SK-N-MC (cell line): ENCODE data around the gene SPTAN1.

Experiments
- EZH2 ChIP-seq: fragments of 200-600 bp; sonication (generic); IDR thresholded peaks from one replicate; pipeline ENCODE4 v1.6.1; 2017; ENCODE audit warnings: antibody characterized with exemption
- POLR2AphosphoS5 ChIP-seq: IDR thresholded peaks from 2 replicates; pipeline ENCODE4 v1.6.1; 2012; ENCODE audit warnings: mild to moderate bottlenecking, low read depth, low read length, borderline replicate concordance

GRCh38 chr9:128624566-128624965 is 72.2 kb downstream of the SPTAN1 start:
- TF ChIP-seq POLR2AphosphoS5, result no peak
- no peak for TF ChIP-seq EZH2
